ENCODE results near the gene RHBDD1.

The RHBDD1 gene

GRCh38 chr2:226895579-226895978 lies 59.7 kb downstream of the RHBDD1 start:
- TF ChIP-seq CTCF (conservative IDR thresholded peaks at IDR 0.05; ENCODE audit: control insufficient read depth, insufficient read depth, low read depth, low read length), result no peak
- no peak for DNase-seq (ENCODE audit: low read depth)
- no peak overlapping the region for H3K4me3 ChIP-seq (ENCODE audit: control insufficient read depth, low read depth, low read length)

GRCh38 chr2:226898121-226898520 lies 62.3 kb downstream of the RHBDD1 start:
- no peak overlapping the region for H3K4me3 ChIP-seq (ENCODE audit: control insufficient read depth, low read depth, low read length)
- DNase-seq (ENCODE audit: low read depth), result no peak
- no peak for TF ChIP-seq CTCF (conservative IDR thresholded peaks at IDR 0.05; ENCODE audit: control insufficient read depth, insufficient read depth, low read depth, low read length)

GRCh38 chr2:226898897-226899296 lies 63.0 kb downstream of the RHBDD1 start:
- TF ChIP-seq CTCF (conservative IDR thresholded peaks at IDR 0.05; ENCODE audit: control insufficient read depth, insufficient read depth, low read depth, low read length), result no peak
- H3K4me3 ChIP-seq (ENCODE audit: control insufficient read depth, low read depth, low read length), result no peak overlapping the region
- DNase-seq (ENCODE audit: low read depth), result no peak

- no peak overlapping the region for H3K4me3 ChIP-seq (ENCODE audit: control insufficient read depth, low read depth, low read length)
- no peak for TF ChIP-seq CTCF (conservative IDR thresholded peaks at IDR 0.05; ENCODE audit: control insufficient read depth, insufficient read depth, low read depth, low read length)
- DNase-seq (ENCODE audit: low read depth), result peak; percentile 27
These were observed 66.5 kb downstream of the RHBDD1 start for GRCh38 chr2:226902041-226902966.

GRCh38 chr2:226903179-226903578 lies 67.3 kb downstream of the RHBDD1 start:
- peak; percentile 91 for DNase-seq (ENCODE audit: low read depth)
- no peak for TF ChIP-seq CTCF (conservative IDR thresholded peaks at IDR 0.05; ENCODE audit: control insufficient read depth, insufficient read depth, low read depth, low read length)

GRCh38 chr2:226904592-226904991 lies 68.7 kb downstream of the RHBDD1 start:
- no peak overlapping the region for H3K4me3 ChIP-seq (ENCODE audit: control insufficient read depth, low read depth, low read length)
- no peak for DNase-seq (ENCODE audit: low read depth)
- no peak for TF ChIP-seq CTCF (conservative IDR thresholded peaks at IDR 0.05; ENCODE audit: control insufficient read depth, insufficient read depth, low read depth, low read length)

More at GRCh38 chr2:226903179-226903578, 67.3 kb downstream of the RHBDD1 start:
- no peak overlapping the region for H3K4me3 ChIP-seq (ENCODE audit: control insufficient read depth, low read depth, low read length)
